PFSK-1 (cell line): ENCODE measurements around the gene SFTPB.

ENCODE experiments used
- FOXP2 ChIP-seq: optimal IDR thresholded peaks from 2 replicates; pipeline ENCODE3; 2011; ENCODE audit warnings: borderline replicate concordance, control low read depth, inconsistent platforms; ENCODE audit not compliant: insufficient read depth; ENCODE audit errors: extremely low read length, extremely low read depth
- REST ChIP-seq, 2 experiments: IDR thresholded peaks; 2 replicates each; pipeline versions ENCODE4 v1.6.1 to v1.8.0; 2011 to 2012; ENCODE audit warnings: low read depth in 2 of 2, low read length in 2 of 2, control low read depth in 1 of 2, inconsistent platforms in 1 of 2, mild to moderate bottlenecking in 1 of 2, moderate library complexity in 1 of 2; ENCODE audit not compliant: insufficient read depth in 1 of 2

DNA sequence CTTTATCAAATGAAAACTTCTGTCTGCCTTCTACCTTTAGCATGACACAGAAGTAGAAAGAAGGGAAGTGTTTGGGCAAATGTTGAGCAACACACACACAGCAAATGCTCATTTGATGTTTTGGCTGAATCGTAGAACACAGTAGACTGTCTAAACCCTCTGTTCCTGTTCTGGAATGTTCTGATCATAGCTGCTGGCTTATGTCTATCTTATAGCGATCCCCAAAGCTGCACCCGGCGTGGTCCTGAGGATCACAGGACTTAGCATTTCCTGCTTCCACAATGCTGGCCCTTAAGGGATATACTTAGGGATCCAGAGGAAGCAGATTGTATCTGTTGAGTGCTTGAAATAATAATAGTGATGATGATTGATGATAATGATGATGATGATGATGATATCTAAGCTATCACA, 41.4 kb upstream of the SFTPB start:
- TF ChIP-seq REST (IDR thresholded peaks at IDR 0.05; ENCODE audit: insufficient read depth in 1 of 2, low read depth in 2 of 2, low read length in 2 of 2) = no peak
- TF ChIP-seq FOXP2 = no peak
